PC-9 (cell line): ENCODE results near the gene DLGAP4.

Experiments used
- EZH2 ChIP-seq: fragments of 200-600 bp; sonication (generic); IDR thresholded peaks from 2 replicates; pipeline ENCODE4 v1.8.0; 2017; ENCODE audit warnings: antibody characterized with exemption, low read depth
- TF ChIP-seq, protein P1 (sequence below): fragments of 200-600 bp; sonication (generic); conservative IDR thresholded peaks from 2 replicates; pipeline ENCODE4 v1.6.1; 2017; ENCODE audit warnings: mixed run types, antibody characterized with exemption, mild to moderate bottlenecking, moderate library complexity

DNA sequence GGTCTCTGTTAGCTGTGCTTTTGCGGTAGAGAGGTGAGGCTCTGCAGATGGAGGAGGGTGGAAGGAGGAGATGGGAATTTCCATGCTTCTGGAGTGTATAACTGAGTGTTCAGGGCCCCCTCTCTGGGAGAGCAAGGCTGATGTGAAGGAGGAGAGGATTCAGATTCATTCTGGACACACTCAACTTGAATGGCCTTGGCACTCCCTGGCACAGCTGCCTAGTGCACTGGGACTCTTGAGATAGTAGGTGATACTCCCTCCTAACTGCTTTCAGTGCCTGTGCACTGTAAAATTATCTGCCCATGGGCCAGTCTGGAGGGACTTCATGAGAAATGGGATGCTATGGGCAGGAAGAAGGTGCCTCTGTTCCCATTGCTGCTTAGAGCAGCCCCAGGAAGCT, 180.9 kb downstream of the DLGAP4 start:
- TF ChIP-seq, protein P1, sequence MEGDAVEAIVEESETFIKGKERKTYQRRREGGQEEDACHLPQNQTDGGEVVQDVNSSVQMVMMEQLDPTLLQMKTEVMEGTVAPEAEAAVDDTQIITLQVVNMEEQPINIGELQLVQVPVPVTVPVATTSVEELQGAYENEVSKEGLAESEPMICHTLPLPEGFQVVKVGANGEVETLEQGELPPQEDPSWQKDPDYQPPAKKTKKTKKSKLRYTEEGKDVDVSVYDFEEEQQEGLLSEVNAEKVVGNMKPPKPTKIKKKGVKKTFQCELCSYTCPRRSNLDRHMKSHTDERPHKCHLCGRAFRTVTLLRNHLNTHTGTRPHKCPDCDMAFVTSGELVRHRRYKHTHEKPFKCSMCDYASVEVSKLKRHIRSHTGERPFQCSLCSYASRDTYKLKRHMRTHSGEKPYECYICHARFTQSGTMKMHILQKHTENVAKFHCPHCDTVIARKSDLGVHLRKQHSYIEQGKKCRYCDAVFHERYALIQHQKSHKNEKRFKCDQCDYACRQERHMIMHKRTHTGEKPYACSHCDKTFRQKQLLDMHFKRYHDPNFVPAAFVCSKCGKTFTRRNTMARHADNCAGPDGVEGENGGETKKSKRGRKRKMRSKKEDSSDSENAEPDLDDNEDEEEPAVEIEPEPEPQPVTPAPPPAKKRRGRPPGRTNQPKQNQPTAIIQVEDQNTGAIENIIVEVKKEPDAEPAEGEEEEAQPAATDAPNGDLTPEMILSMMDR: no peak
- TF ChIP-seq EZH2: no peak
